Adrenal gland (tissue), 12 donors: ENCODE results near the gene SIRPA. TPM values are rescaled to one million over a fixed set of nuclear protein-coding genes. Genes with fewer than 3 reads are reported as not detected.

Experiments used
- DNase-seq, 7 donors: peaks; one replicate each; pipeline ENCODE4 v3.0.0-alpha.2; 2019 to 2020
- H3K27ac ChIP-seq, 5 donors: fragments of 200-600 bp; sonication (generic) in 4 of 5; 1 replicate in 3 of 5; 2 replicates in 2 of 5; pipeline versions ENCODE4 v1.5.1 to v1.8.0; 2016 to 2020; ENCODE audit warnings: mild to moderate bottlenecking in 1 of 5
- H3K27me3 ChIP-seq: fragments of 200-600 bp; 2 replicates; pipeline ENCODE4 v1.8.0; 2021
- H3K36me3 ChIP-seq, 2 donors: fragments of 200-600 bp; replicated peaks in 1 of 2; 1 replicate in 1 of 2; 2 replicates in 1 of 2; pipeline versions ENCODE4 v1.5.1 to v1.8.0; 2018 to 2022
- H3K4me1 ChIP-seq, 2 donors: fragments of 200-600 bp; replicated peaks in 1 of 2; 1 replicate in 1 of 2; 2 replicates in 1 of 2; pipeline versions ENCODE4 v1.5.1 to v1.8.0; 2018 to 2021
- H3K4me3 ChIP-seq, 4 donors: fragments of 200-600 bp; sonication (generic) in 3 of 4; one replicate each; pipeline ENCODE4 v1.5.1; 2016 to 2018
- H3K9me3 ChIP-seq, 3 donors: fragments of 200-600 bp; sonication (generic) in 1 of 3; replicated peaks in 1 of 3; 1 replicate in 2 of 3; 2 replicates in 1 of 3; pipeline versions ENCODE4 v1.5.1 to v1.8.0; 2016 to 2021
- CTCF ChIP-seq, 6 experiments: fragments of 450-650 bp in 4 of 6; fragments of 200-600 bp in 2 of 6; sonication (generic) in 1 of 6; IDR thresholded peaks; 1 replicate in 5 of 6; 2 replicates in 1 of 6; pipeline versions ENCODE4 v1.5.1 to v1.8.0; 2016 to 2021; ENCODE audit warnings: antibody characterized with exemption in 6 of 6, mild to moderate bottlenecking in 2 of 6, moderate library complexity in 1 of 6
- POLR2A ChIP-seq, 2 donors: fragments of 450-650 bp; IDR thresholded peaks; one replicate each; pipeline ENCODE4 v1.6.1; 2017; ENCODE audit warnings: antibody characterized with exemption in 2 of 2, mild to moderate bottlenecking in 2 of 2, moderate library complexity in 1 of 2
- WGBS, 4 donors: extraction: QIAGEN DNeasy Blood & Tissue Kit in 2 of 4; methylation state at CpG; one replicate each; pipeline versions ENCODE4 v1.1.5 to v1.1.7; 2013 to 2017; 5-methylcytosine and 5-hydroxymethylcytosine counted together
- intact Hi-C, 2 donors: fragments of 100-400 bp; cut with DNase I; formaldehyde crosslinking; loops; one replicate each; pipeline versions ENCODE4 v1.14.1 to v1.15.0; 2022 to 2023
- polyA plus RNA-seq, 3 donors: library from polyadenylated mRNA; stranded (reverse); fragments of 200-250 nt in 2 of 3; fragments of 350-450 nt in 1 of 3; fragmentation: Illumina TruSeq in 1 of 3; extraction: RNeasy Lipid Tissue Mini Kit (QIAGEN cat#74804) in 1 of 3; gene quantifications; one replicate each; pipeline ENCODE4 v1.2.3, GENCODE V29; 2013 to 2014
- total RNA-seq, 9 donors: library from RNA; depleted of rRNA in 4 of 9; stranded (reverse); fragments of >200 nt in 4 of 9; fragments of 120-200 nt in 1 of 9; fragmentation: NEBNext Ultra II Directional in 1 of 9; extraction: Animal tissue kit (Norgen Biotek cat#: 25700) in 1 of 9; gene quantifications; one replicate each; pipeline versions ENCODE4 v1.1.0 to v1.2.4, GENCODE V29; 2013 to 2023
- donor health status: healthy with polysubstance abuse.
- donor health status: Bipolar disorder and iron deficiency.
- donor health status: DM: yes; HTN: yes; CAD: no.
- donor health status: DM: no; HTN: no; CAD: no.
- donor health status: DM: no; HTN: no; CAD: no.
- donor health status: DM: yes; HTN: yes; CAD: no.

Gene SIRPA
- total and polyA plus RNA-seq, 12 donors: 22.2 to 102 (median 71.1) TPM

- 82 to 92% (median 87%) methylated on average over 5 of the region's 5 CpGs for WGBS, 4 donors
- intact Hi-C loops: no loop called here
- no peak for DNase-seq
- Histone ChIP-seq H3K27ac (no peak overlapping the region), H3K36me3 (peaks cover 0 to 8% of the 10 kb centered on the region in 2 donors), H3K9me3 (no peaks in the 10 kb centered on the region), H3K4me3 (no peak overlapping the region), H3K27me3 (no peaks in the 10 kb centered on the region), H3K4me1 (peaks cover 26 to 37% of the 10 kb centered on the region in 2 donors)
- no peak for TF ChIP-seq POLR2A (IDR thresholded peaks at IDR 0.05)
- no peak for TF ChIP-seq CTCF (IDR thresholded peaks at IDR 0.05)
Measured at GRCh38 chr20:1931830-1932229, 36.6 kb downstream of the SIRPA start.

GRCh38 chr20:1932971-1933370 is 37.8 kb downstream of the SIRPA start:
- 35 to 54% (median 53%) methylated on average over 2 of the region's 2 CpGs for WGBS, 4 donors
- TF ChIP-seq POLR2A (IDR thresholded peaks at IDR 0.05): no peak
- no peak for TF ChIP-seq CTCF (IDR thresholded peaks at IDR 0.05)
- intact Hi-C loops: no loop called here
- H3K27ac ChIP-seq: peak overlapping the region in 4 of 5 donors; percentile 79 to 94 (median 88)
- no peaks in the 10 kb centered on the region for H3K9me3 ChIP-seq
- no peak for DNase-seq
- peaks cover 26 to 37% of the 10 kb centered on the region in 2 donors for H3K4me1 ChIP-seq
- H3K4me3 ChIP-seq: no peak overlapping the region
- H3K27me3 ChIP-seq: no peaks in the 10 kb centered on the region
- H3K36me3 ChIP-seq: peaks cover 0 to 2% of the 10 kb centered on the region in 2 donors

GRCh38 chr20:1933465-1933870 is 38.3 kb downstream of the SIRPA start:
- Histone ChIP-seq H3K27me3 (no peaks in the 10 kb centered on the region), H3K27ac (peak overlapping the region; percentile 64 to 94 (median 84)), H3K4me1 (peaks cover 26 to 37% of the 10 kb centered on the region in 2 donors), H3K36me3 (no peaks in the 10 kb centered on the region), H3K4me3 (no peak overlapping the region), H3K9me3 (no peaks in the 10 kb centered on the region)
- intact Hi-C loops: no loop called here
- 21 to 37% (median 26%) methylated on average over 5 to 9 of the region's 9 CpGs for WGBS, 4 donors
- TF ChIP-seq POLR2A (IDR thresholded peaks at IDR 0.05) (peak in 1 of 2 donors; percentile 38), CTCF (IDR thresholded peaks at IDR 0.05) (no peak)
- DNase-seq: peak; percentile 73 to 93 (median 91)

GRCh38 chr20:1934156-1934555 is 38.9 kb downstream of the SIRPA start:
- Histone ChIP-seq H3K27me3 (no peaks in the 10 kb centered on the region), H3K36me3 (no peaks in the 10 kb centered on the region), H3K9me3 (no peaks in the 10 kb centered on the region), H3K4me1 (peaks cover 26 to 37% of the 10 kb centered on the region in 2 donors), H3K27ac (peak overlapping the region; percentile 64 to 94 (median 84)), H3K4me3 (no peak overlapping the region)
- no peak for TF ChIP-seq CTCF (IDR thresholded peaks at IDR 0.05)
- no peak for TF ChIP-seq POLR2A (IDR thresholded peaks at IDR 0.05)
- WGBS, 4 donors: 27 to 50% (median 36%) methylated on average over 1 of the region's 1 CpG
- DNase-seq: peak in 4 of 7 donors; percentile 18 to 68 (median 50)
- intact Hi-C loops: no loop called here
